ENCODE measurements around the gene LMNTD1. TPM values are rescaled to one million over a fixed set of nuclear protein-coding genes. Genes with fewer than 3 reads are reported as not detected.
"Not testable (repeated sequence)": the region's sequence is repeated elsewhere in the genome, so short reads cannot be mapped to it uniquely, and the experiment has no call there.

LMNTD1 gene
- total and polyA plus RNA-seq, 10 of the 15 experiments (the other 5 are each of a cell fraction or from before 2014, with no cell fraction given): not detected

GRCh38 chr12:25491396-25492325 lies 61.4 kb downstream of the LMNTD1 start:
- ATAC-seq (no peak), FAIRE-seq (no peak), DNase-seq (ENCODE audit: low read depth, low spot score) (no peak)
- ChIA-PET RAD21 (ENCODE audit: unreplicated experiment) (no interaction called here), POLR2A (no interaction called here), CTCF (no interaction called here), SMC1A (ENCODE audit: uncharacterized antibody, unreplicated experiment) (no interaction called here)
- H3K4me2 ChIP-seq (ENCODE audit: control insufficient read depth, insufficient read depth): no peak overlapping the region
- no peaks in the 10 kb centered on the region for H3K9me3 ChIP-seq (replicated peaks; ENCODE audit: control insufficient read depth, insufficient read depth, low read length)
- no peaks in the 10 kb centered on the region for H4K20me1 ChIP-seq (ENCODE audit: control insufficient read depth, insufficient read depth)
- no peak overlapping the region for H3K4me3 ChIP-seq
- H3K79me2 ChIP-seq (ENCODE audit: control insufficient read depth, insufficient read depth, low read length): no peaks in the 10 kb centered on the region
- H3K36me3 ChIP-seq (ENCODE audit: control insufficient read depth in 2 of 2, insufficient read depth in 2 of 2, low read length in 1 of 2): no peaks in the 10 kb centered on the region
- in situ Hi-C loops (cut with MboI): no loop called here
- intact Hi-C loops (cut with micrococcal nuclease; ENCODE audit: unreplicated experiment): no loop called here
- H2AFZ ChIP-seq (ENCODE audit: control insufficient read depth, low read depth, low read length): no peak overlapping the region
- no peak overlapping the region for H3K27ac ChIP-seq (ENCODE audit: control insufficient read depth, insufficient read depth)
- no peaks in the 10 kb centered on the region for H3K4me1 ChIP-seq (ENCODE audit: control insufficient read depth, insufficient read depth, low read length)
- no peaks in the 10 kb centered on the region; a peak in 1 of 4 replicates for H3K27me3 ChIP-seq (replicated peaks in 1 of 2; ENCODE audit: control insufficient read depth in 2 of 2, insufficient read depth in 2 of 2, low read length in 1 of 2)
- TF ChIP-seq NFYA (IDR thresholded peaks at IDR 0.05; ENCODE audit: borderline replicate concordance, low read depth, low read length): no peak
- no peak for TF ChIP-seq POLR2AphosphoS2 (IDR thresholded peaks at IDR 0.05; ENCODE audit: low read depth, low read length)
- no peak for TF ChIP-seq SP1 (IDR thresholded peaks at IDR 0.05; ENCODE audit: low read depth, low read length)
- TF ChIP-seq RFX5 (IDR thresholded peaks at IDR 0.05; ENCODE audit: low read depth, low read length): no peak
- TF ChIP-seq SIN3A (IDR thresholded peaks at IDR 0.05; ENCODE audit: low read depth, low read length): no peak
- TF ChIP-seq CREB1 (IDR thresholded peaks at IDR 0.05; ENCODE audit: low read depth): no peak
- TF ChIP-seq NR2F1 (conservative IDR thresholded peaks at IDR 0.05): no peak
- TF ChIP-seq PKNOX1 (IDR thresholded peaks at IDR 0.05): no peak
- TF ChIP-seq SREBF1 (IDR thresholded peaks at IDR 0.05; ENCODE audit: low read length): no peak
- TF ChIP-seq DPF2 (IDR thresholded peaks at IDR 0.05): no peak
- BruUV-seq (replicated peaks): no TSS peak
- H3K9ac ChIP-seq (ENCODE audit: control insufficient read depth, insufficient read depth, low read length): no peak overlapping the region
- 14% methylated on average over 4 of the region's 4 CpGs for WGBS (ENCODE audit: insufficient coverage, insufficient replicate concordance, low lambda C conversion rate, missing lambda C conversion rate)

- CTCF ChIA-PET; H3K79me2 ChIP-seq (ENCODE audit: control insufficient read depth, insufficient read depth, low read length); in situ Hi-C loops (cut with MboI); DNase-seq (ENCODE audit: low read depth, low spot score); H2AFZ ChIP-seq (ENCODE audit: control insufficient read depth, low read depth, low read length); H3K4me1 ChIP-seq (ENCODE audit: control insufficient read depth, insufficient read depth, low read length); H3K27me3 ChIP-seq (replicated peaks in 1 of 2; ENCODE audit: control insufficient read depth in 2 of 2, insufficient read depth in 2 of 2, low read length in 1 of 2); H3K9ac ChIP-seq (ENCODE audit: control insufficient read depth, insufficient read depth, low read length); FAIRE-seq; RAD21 ChIA-PET (ENCODE audit: unreplicated experiment); H4K20me1 ChIP-seq (ENCODE audit: control insufficient read depth, insufficient read depth); ATAC-seq; BruUV-seq (replicated peaks); SMC1A ChIA-PET (ENCODE audit: uncharacterized antibody, unreplicated experiment); H3K4me3 ChIP-seq; H3K27ac ChIP-seq (ENCODE audit: control insufficient read depth, insufficient read depth); intact Hi-C loops (cut with micrococcal nuclease; ENCODE audit: unreplicated experiment); H3K36me3 ChIP-seq (ENCODE audit: control insufficient read depth in 2 of 2, insufficient read depth in 2 of 2, low read length in 1 of 2); POLR2A ChIA-PET; H3K4me2 ChIP-seq (ENCODE audit: control insufficient read depth, insufficient read depth); H3K9me3 ChIP-seq (replicated peaks; ENCODE audit: control insufficient read depth, insufficient read depth, low read length): not testable (repeated sequence)
- WGBS (ENCODE audit: insufficient coverage, insufficient replicate concordance, low lambda C conversion rate, missing lambda C conversion rate): 64% methylated on average over 33 of the region's 33 CpGs
Measured at GRCh38 chr12:25488956-25489870, 63.9 kb downstream of the LMNTD1 start.

Data from GM12878 (cell line).